ES-I3 (cell line): ENCODE results near the gene GRK4.

ENCODE experiments used
- H3K36me3 ChIP-seq: 2 replicates; pipeline ENCODE4 v1.6.1; 2013; ENCODE audit warnings: mild to moderate bottlenecking, low read length, control low read depth, moderate library complexity; ENCODE audit not compliant: insufficient read depth
- H3K4me1 ChIP-seq: 2 replicates; pipeline ENCODE4 v1.6.1; 2013; ENCODE audit warnings: mild to moderate bottlenecking, control low read depth, low read length; ENCODE audit not compliant: insufficient read depth
- H3K9ac ChIP-seq: 2 replicates; pipeline ENCODE4 v1.6.1; 2013; ENCODE audit warnings: low read depth, mild to moderate bottlenecking, low read length, moderate library complexity
- H3K9me3 ChIP-seq: 2 replicates; pipeline ENCODE4 v1.6.1; 2013; ENCODE audit warnings: mild to moderate bottlenecking, low read length, moderate library complexity; ENCODE audit not compliant: control insufficient read depth, insufficient read depth

Gene GRK4

DNA sequence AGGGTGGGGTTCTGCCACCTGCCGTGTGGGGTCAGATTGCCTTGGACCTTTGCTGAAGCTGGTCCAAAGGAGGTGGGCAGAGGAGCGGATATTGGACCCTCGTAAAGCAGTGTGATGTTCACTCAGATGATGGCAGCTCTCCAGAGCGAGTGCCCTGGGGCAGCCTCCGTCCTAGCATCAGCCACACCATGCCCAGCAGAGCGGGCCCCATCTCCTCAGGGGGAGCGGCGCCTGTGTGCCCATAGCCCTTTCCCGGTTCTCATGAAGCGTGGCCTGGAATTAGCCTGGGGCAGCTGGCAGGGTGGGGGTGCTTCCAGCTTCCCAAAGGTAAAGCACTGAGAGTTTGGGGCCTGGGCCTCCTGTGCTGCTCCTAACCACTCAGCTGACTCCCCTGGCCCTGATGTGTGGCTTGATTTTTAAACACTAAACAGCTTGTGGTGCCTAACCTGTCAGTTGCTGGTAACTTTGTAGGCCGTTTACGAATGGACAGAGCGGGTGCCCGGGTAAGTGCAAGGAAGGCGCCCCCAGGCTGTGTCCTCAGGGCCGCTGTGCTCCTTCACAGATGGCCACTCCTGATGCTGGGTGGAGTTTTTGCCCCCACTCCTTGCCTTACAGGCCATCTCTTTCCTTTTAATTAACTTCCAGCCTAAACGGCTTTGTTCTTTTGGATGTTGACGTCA is 36.2 kb upstream of the GRK4 start:
- peaks cover 13% of the 10 kb centered on the region; the same call in 1 of the 2 replicates for H3K4me1 ChIP-seq
- H3K36me3 ChIP-seq = no peaks in the 10 kb centered on the region; the same call in 1 of the 2 replicates
- H3K9me3 ChIP-seq = no peaks in the 10 kb centered on the region; the same call in 1 of the 2 replicates
- H3K9ac ChIP-seq = no peak overlapping the region

GRCh38 chr4:2927696-2928075 is 35.7 kb upstream of the GRK4 start:
- Histone ChIP-seq H3K4me1 (peaks cover 9% of the 10 kb centered on the region; the same call in 1 of the 2 replicates), H3K36me3 (no peaks in the 10 kb centered on the region; the same call in 1 of the 2 replicates), H3K9me3 (no peaks in the 10 kb centered on the region; the same call in 1 of the 2 replicates), H3K9ac (no peak overlapping the region)

GRCh38 chr4:2928242-2929176 is 34.9 kb upstream of the GRK4 start:
- Histone ChIP-seq H3K9me3 (no peaks in the 10 kb centered on the region), H3K4me1 (peaks cover 8% of the 10 kb centered on the region; the same call in 1 of the 2 replicates), H3K9ac (no peak overlapping the region), H3K36me3 (no peaks in the 10 kb centered on the region; the same call in 1 of the 2 replicates)

- H3K4me1 ChIP-seq = 0 out of 2 replicates have a peak, but pooled peaks cover 4% of the 10 kb centered on the region
- no peak overlapping the region for H3K9ac ChIP-seq
- H3K9me3 ChIP-seq = no peaks in the 10 kb centered on the region
- H3K36me3 ChIP-seq = no peaks in the 10 kb centered on the region; the same call in 1 of the 2 replicates
These were observed 33.9 kb upstream of the GRK4 start for GRCh38 chr4:2929469-2929868.

DNA sequence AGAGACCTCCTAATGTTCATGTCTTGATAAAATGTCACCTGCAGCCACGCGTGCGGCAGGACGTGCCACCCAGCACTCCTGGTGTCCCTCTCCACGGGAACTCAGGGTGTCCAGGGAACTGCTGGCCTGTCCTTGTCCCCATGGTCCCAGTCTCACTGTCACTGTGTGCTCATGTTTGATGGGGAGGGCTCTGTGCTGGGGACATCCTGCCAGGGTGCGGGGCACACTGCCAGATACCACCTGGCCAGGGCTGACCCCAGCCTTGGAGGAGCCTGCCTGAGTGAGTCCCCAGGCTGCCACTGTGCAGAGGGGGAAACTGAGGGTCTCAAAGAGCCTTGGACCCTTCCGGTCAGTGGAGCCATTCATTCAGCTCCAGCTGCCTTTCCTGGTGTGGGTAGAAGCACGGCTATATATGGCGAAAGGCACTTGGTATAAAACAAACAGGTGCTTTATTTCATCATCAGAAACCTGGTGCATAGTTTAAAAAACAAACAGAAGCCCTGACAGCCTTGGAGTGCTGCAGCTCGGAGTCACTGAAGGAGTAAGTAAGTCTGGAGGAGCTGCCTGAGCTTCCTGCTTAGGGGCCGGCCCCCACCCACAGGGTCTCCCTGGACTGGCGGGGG is 33.1 kb upstream of the GRK4 start:
- H3K9me3 ChIP-seq = no peaks in the 10 kb centered on the region
- 0 out of 2 replicates have a peak, but pooled peaks cover 4% of the 10 kb centered on the region for H3K4me1 ChIP-seq
- no peak overlapping the region for H3K9ac ChIP-seq
- no peaks in the 10 kb centered on the region; the same call in 1 of the 2 replicates for H3K36me3 ChIP-seq

DNA sequence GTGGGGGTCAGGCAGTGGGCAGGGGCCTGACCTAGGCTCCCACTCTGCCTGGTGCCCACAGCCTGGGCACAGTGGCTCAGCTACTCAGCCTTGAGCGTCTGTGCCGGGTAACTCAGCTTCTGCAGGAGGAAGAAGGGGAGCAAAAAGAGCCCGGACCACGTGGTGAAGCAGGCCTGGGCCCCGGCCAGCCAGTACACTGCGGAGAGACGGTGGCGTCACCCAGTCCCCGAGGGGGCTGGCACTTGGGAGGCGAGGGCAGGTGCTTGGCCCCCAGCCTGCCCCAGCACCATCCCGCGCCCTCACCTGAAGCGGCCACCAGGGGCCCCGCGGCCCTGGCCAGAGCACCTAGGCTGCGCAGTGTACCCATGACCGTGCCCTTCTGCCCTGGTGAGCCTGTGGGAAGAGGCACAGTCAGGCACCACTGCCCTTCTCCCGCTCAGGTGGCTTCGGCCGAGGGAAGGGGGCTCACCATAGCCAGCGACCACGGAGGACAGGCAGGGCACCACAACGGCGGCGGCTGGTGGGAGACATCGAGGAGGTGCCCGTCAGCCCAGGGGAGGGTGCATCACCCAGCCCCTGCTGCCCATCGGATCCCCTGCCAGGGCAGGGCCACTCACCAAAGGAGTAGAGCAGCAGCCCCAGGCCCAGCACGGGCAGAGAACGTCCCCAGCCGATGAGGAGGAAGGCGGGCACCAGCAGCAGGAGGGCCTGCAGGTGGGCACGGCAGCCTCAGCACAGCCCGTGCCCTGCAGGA is 32.4 kb upstream of the GRK4 start:
- Histone ChIP-seq H3K9ac (no peak overlapping the region), H3K9me3 (no peaks in the 10 kb centered on the region), H3K4me1 (peaks cover 7% of the 10 kb centered on the region; the same call in 1 of the 2 replicates), H3K36me3 (no peaks in the 10 kb centered on the region; the same call in none of the 2 replicates)

DNA sequence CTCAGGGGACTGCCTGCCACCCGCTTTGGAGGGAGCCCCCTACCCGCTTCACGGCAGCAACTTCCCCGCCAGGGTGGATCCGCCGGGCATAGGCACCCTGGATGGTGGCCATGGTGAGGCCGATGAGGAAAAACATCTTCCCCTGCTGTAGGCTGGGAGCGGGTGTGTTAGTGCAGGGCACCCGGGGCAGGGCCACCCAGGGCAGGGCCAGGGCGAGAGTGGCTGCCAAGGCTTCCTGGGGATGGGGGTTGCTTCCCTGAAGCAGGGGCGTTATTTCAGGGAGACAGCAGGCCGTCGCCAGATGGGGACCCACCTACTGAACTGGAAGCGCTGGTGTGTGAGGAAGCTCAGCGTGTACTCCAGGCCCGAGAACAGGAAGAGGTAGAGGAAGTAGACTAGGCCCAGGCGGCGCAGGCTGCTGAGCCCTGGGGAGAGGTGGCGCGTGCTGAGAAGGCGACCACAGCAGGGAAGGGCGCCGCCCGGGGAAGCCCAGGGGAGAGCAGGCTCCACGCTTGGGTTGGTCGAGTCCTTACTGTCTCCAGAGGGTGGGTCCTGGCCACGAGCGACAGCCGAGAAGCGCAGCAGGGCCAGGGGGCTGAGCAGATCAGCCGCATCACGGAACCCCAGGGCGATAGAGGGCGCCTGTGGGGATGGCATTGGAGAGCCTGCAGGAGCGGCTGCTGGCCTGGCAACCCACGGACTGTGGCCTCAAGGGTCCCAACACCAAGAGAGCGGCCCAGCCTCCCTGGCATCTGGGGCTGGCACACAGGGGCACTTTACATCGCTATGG is 31.7 kb upstream of the GRK4 start:
- no peak overlapping the region for H3K9ac ChIP-seq
- no peaks in the 10 kb centered on the region; the same call in none of the 2 replicates for H3K36me3 ChIP-seq
- no peaks in the 10 kb centered on the region for H3K9me3 ChIP-seq
- H3K4me1 ChIP-seq = peaks cover 13% of the 10 kb centered on the region; the same call in 1 of the 2 replicates

DNA sequence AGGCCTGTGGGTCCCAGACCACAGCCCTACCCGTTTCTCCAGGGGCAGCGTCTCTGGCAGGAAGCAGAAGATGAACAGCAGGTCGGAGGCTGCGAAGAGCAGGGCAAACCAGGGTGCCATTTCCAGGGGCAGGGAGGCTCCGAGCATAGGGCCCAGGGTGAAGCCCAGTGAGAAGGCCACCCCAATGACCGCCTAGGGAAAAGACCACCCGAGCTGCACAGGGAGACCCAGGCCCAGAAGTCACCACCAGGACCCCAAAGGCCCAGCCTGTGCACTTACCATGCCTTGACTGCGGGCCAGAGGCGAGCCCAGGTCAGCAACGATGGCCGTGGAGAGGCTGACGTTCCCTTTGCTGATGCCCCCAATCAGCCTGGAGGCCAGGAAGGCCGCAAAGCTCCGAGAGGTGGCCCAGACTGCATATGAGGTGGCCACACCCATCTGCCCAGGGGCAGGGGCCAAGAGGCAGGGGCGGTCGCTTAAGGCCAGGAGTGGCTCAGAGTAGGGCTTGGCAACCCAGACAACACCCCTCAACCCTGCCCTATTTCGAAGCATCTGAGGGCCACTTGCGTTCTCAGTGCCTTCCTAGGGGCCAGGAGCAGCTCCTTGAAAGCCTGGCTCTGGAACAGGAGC is 30.9 kb upstream of the GRK4 start:
- Histone ChIP-seq H3K36me3 (no peaks in the 10 kb centered on the region; the same call in none of the 2 replicates), H3K9me3 (no peaks in the 10 kb centered on the region), H3K4me1 (peaks cover 13% of the 10 kb centered on the region; the same call in 1 of the 2 replicates), H3K9ac (no peak overlapping the region)

- Histone ChIP-seq H3K36me3 (peaks cover 3% of the 10 kb centered on the region), H3K4me1 (peaks cover 13% of the 10 kb centered on the region; the same call in 1 of the 2 replicates), H3K9me3 (no peaks in the 10 kb centered on the region), H3K9ac (peak overlapping the region; percentile 70; the same call in 1 of the 2 replicates)
These were observed 30.3 kb upstream of the GRK4 start for GRCh38 chr4:2932951-2933565.

DNA sequence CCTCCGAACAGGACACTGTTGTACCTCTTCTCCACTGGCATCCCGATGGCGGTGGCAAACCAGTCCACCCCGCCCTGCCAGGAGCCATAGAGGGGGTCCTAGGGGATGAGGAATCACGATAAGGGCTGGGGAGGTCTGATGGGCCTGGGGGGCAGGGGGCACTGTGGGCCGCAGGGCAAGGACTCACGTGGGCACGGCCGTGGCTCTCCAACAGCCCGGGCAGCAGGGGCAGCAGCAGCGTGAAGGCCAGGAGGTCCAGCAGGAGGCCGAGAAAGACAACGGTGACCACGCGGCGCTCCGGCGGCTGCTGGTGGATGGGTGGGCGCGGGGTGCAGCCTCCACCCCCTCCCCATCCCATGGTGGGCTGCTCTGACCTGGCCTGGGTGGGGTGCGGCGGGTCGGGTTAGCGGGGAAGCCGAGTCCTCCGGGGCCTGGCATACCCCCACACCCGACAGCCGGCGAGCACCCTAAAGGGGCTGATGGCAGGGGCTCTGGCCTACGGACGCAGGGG is 29.8 kb upstream of the GRK4 start:
- Histone ChIP-seq H3K9me3 (no peaks in the 10 kb centered on the region), H3K4me1 (peaks cover 13% of the 10 kb centered on the region; the same call in 1 of the 2 replicates), H3K9ac (peak overlapping the region; percentile 70), H3K36me3 (peaks cover 6% of the 10 kb centered on the region)

- Histone ChIP-seq H3K9ac (peak overlapping the region; percentile 91), H3K36me3 (peaks cover 9% of the 10 kb centered on the region), H3K4me1 (peaks cover 13% of the 10 kb centered on the region; the same call in 1 of the 2 replicates), H3K9me3 (no peaks in the 10 kb centered on the region)
These were observed 29.1 kb upstream of the GRK4 start for GRCh38 chr4:2934077-2934812.
